Transverse colon (tissue), 4 donors: ENCODE data around the gene SLC2A11. TPM values are rescaled to one million over a fixed set of nuclear protein-coding genes. Genes with fewer than 3 reads are reported as not detected.
A peak's percentile ranks its signal among the peaks of the same experiment; 100 is the strongest.

ENCODE experiments used
- DNase-seq: peaks from one replicate; pipeline ENCODE4 v3.0.0-alpha.2; 2019
- H3K27ac ChIP-seq, 4 donors: fragments of 200-600 bp; sonication (generic); 2 replicates each; pipeline ENCODE4 v1.5.1; 2016 to 2018; ENCODE audit warnings: inconsistent platforms in 4 of 4
- H3K27me3 ChIP-seq: fragments of 200-600 bp; sonication (generic); 2 replicates; pipeline ENCODE4 v1.5.1; 2017; ENCODE audit warnings: inconsistent platforms
- H3K36me3 ChIP-seq, 4 donors: fragments of 200-600 bp; sonication (generic); 2 replicates each; pipeline ENCODE4 v1.5.1; 2017 to 2019; ENCODE audit warnings: inconsistent platforms in 4 of 4
- H3K4me1 ChIP-seq, 4 donors: fragments of 200-600 bp; sonication (generic); 2 replicates each; pipeline ENCODE4 v1.5.1; 2017 to 2020; ENCODE audit warnings: inconsistent platforms in 4 of 4
- H3K4me3 ChIP-seq, 4 donors: fragments of 200-600 bp; sonication (generic); 1 replicate in 1 of 4; 2 replicates in 3 of 4; pipeline versions ENCODE4 v1.5.1 to v1.6.1; 2017 to 2019; ENCODE audit warnings: inconsistent platforms in 4 of 4
- H3K9me3 ChIP-seq, 2 donors: fragments of 200-600 bp; sonication (generic); 2 replicates each; pipeline ENCODE4 v1.5.1; 2017 to 2019; ENCODE audit warnings: inconsistent platforms in 2 of 2
- EP300 ChIP-seq: sonication (generic); formaldehyde crosslinking; IDR thresholded peaks from one replicate; pipeline ENCODE4 v1.6.1; 2017; ENCODE audit warnings: antibody characterized with exemption, low read depth
- POLR2A ChIP-seq: fragments of 450-650 bp; IDR thresholded peaks from one replicate; pipeline ENCODE4 v1.6.1; 2016; ENCODE audit warnings: antibody characterized with exemption, mild to moderate bottlenecking, moderate library complexity
- POLR2AphosphoS5 ChIP-seq, 3 donors: sonication (generic); formaldehyde crosslinking; IDR thresholded peaks; one replicate each; pipeline ENCODE4 v1.6.1; 2016; ENCODE audit warnings: antibody characterized with exemption in 3 of 3
- WGBS, 2 donors: methylation state at CpG; one replicate each; pipeline ENCODE4 v1.1.5; 2018; ENCODE audit warnings: low coverage in 1 of 2; 5-methylcytosine and 5-hydroxymethylcytosine counted together
- in situ Hi-C, 4 donors: fragments of 200-750 bp; cut with MboI; loops; one replicate each; pipeline versions ENCODE4 v1.15.0 to v1.15.1; 2017; ENCODE audit warnings: low sequenced_read_pairs in 3 of 4, low pct_ligation_motif_present in 1 of 4, low pct_unique_long_range_greater_than_20kb in 1 of 4
- intact Hi-C: fragments of 100-400 bp; cut with DNase I; formaldehyde crosslinking; loops from one replicate; pipeline ENCODE4 v1.15.1; 2023; ENCODE audit warnings: low total_unique reads
- total RNA-seq, 4 donors: library from RNA; depleted of rRNA; stranded (reverse); fragments of >200 nt; gene quantifications; one replicate each; pipeline ENCODE4 v1.1.0, GENCODE V29; 2016
- TF ChIP-seq, protein P1 (sequence below), 5 experiments: fragments of 200-600 bp in 3 of 5; fragments of 450-650 bp in 2 of 5; sonication (generic) in 3 of 5; IDR thresholded peaks; 1 replicate in 2 of 5; 2 replicates in 3 of 5; pipeline ENCODE4 v1.5.1; 2016 to 2017; ENCODE audit warnings: antibody characterized with exemption in 5 of 5, inconsistent platforms in 3 of 5, mild to moderate bottlenecking in 2 of 5, moderate library complexity in 1 of 5

The SLC2A11 gene
- total RNA-seq, 4 donors from 2014 or later, result 6.0 to 27.4 (median 13.2) TPM

DNA sequence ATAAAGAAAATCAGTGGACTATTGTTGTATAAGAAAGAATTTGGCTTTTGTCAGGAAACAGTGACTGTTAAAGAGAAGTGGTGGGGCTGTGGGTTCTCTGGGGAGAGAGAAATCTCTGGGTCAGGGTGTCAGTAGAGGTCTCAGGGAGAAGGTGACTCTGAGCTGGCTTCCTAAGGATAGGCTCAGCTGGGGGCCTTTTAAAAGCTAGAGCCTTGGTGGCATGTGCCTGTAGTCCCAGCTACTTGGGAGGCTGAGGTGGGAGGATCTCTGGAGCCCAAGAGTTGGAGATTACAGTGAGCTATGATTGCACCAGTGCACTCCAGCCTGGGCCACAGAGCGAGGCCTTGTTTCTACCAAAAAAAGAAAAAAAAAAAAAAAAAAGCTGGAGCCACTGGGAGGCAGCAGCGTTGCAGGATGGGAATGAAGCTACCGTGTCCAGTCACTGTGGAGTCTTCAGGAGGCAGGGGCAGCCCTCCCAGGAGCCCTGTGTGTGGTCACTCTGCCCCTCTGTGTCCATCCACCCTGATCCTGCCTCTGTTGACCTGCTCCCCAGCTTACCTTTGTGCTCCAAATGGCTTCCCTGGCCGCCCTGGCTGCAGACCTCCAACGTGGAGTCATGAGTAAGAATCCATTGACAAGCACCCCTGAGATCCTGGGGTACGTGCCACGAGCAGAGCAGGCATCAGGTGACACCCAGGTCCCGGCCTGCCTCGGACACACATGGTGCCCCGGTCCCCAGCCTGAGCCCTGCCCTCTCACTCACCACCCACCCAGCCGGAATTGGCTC lies 31.1 kb downstream of the SLC2A11 start:
- TF ChIP-seq POLR2AphosphoS5 (IDR thresholded peaks at IDR 0.05), result no peak
- TF ChIP-seq POLR2A, result no peak
- TF ChIP-seq, protein P1, sequence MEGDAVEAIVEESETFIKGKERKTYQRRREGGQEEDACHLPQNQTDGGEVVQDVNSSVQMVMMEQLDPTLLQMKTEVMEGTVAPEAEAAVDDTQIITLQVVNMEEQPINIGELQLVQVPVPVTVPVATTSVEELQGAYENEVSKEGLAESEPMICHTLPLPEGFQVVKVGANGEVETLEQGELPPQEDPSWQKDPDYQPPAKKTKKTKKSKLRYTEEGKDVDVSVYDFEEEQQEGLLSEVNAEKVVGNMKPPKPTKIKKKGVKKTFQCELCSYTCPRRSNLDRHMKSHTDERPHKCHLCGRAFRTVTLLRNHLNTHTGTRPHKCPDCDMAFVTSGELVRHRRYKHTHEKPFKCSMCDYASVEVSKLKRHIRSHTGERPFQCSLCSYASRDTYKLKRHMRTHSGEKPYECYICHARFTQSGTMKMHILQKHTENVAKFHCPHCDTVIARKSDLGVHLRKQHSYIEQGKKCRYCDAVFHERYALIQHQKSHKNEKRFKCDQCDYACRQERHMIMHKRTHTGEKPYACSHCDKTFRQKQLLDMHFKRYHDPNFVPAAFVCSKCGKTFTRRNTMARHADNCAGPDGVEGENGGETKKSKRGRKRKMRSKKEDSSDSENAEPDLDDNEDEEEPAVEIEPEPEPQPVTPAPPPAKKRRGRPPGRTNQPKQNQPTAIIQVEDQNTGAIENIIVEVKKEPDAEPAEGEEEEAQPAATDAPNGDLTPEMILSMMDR (IDR thresholded peaks at IDR 0.05), result no peak
- no peak for TF ChIP-seq EP300
- Histone ChIP-seq H3K9me3 (no peaks in the 10 kb centered on the region), H3K27me3 (no peaks in the 10 kb centered on the region), H3K27ac (peak overlapping the region; percentile 9 to 53 (median 18)), H3K36me3 (no peaks in the 10 kb centered on the region), H3K4me1 (peaks cover 0 to 7% (median 5%) of the 10 kb centered on the region in 4 donors), H3K4me3 (no peak overlapping the region)
- in situ Hi-C loops (no loop called here), intact Hi-C loops (no loop called here)
- DNase-seq, result no peak
- WGBS, 2 donors, result 73% methylated on average over 11 of the region's 11 CpGs; no CpG with 5 or more reads in 1 of the 2 donors

DNA sequence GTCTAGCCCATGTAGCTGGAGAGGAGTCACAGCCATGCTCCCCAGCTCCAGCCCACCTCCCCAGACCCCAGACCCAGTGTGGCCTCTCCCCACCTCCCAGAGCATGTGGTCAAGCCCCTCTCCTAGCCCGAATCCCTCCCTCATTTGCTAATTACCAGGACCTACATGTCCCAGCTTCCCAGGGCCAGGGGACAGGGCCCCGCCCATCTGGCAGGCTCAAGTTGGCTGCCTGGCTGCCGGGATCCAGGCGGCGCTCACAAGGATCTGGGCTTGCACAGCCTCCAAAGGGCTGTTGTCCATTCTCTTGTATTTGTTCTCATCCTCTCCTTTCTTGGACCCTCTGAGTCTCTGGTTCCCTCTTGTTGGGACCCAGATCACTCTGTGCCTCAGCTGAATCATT lies 31.9 kb downstream of the SLC2A11 start:
- DNase-seq, result no peak
- Histone ChIP-seq H3K9me3 (no peaks in the 10 kb centered on the region), H3K27ac (no peak overlapping the region), H3K27me3 (no peaks in the 10 kb centered on the region), H3K4me3 (no peak overlapping the region), H3K36me3 (no peaks in the 10 kb centered on the region), H3K4me1 (peaks cover 0 to 10% (median 6%) of the 10 kb centered on the region in 4 donors)
- TF ChIP-seq POLR2AphosphoS5 (IDR thresholded peaks at IDR 0.05) (no peak), EP300 (no peak), POLR2A (no peak)
- TF ChIP-seq, protein P1 (IDR thresholded peaks at IDR 0.05), result no peak
- intact Hi-C loops (no loop called here), in situ Hi-C loops (no loop called here)
- 59% methylated on average over 5 of the region's 5 CpGs; no CpG with 5 or more reads in 1 of the 2 donors for WGBS, 2 donors

DNA sequence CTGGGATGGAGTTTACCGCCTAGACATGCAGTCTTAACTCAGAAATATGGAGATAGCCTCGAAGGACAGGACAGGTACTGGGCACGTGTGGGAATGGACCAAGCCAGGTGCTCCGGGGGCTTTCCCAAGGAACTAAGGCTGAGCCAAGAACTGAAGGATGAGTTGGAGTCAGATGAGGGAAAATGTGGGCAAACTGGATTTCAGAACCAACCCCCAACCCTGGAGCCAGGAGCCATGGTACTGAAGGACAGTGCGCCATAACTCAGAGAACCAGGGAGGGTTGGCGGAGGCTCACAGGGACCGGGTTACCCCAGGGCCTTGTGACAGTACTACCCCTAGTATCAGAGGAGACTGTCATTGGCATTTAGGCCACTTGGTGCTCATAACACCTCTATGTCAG lies 34.1 kb downstream of the SLC2A11 start:
- in situ Hi-C loops, result no loop called here
- 81 to 100% methylated on average over 3 to 7 of the region's 7 CpGs for WGBS, 2 donors
- TF ChIP-seq EP300 (no peak), POLR2AphosphoS5 (IDR thresholded peaks at IDR 0.05) (no peak), POLR2A (no peak)
- TF ChIP-seq, protein P1 (IDR thresholded peaks at IDR 0.05), result no peak
- intact Hi-C loops, result no loop called here
- Histone ChIP-seq H3K27me3 (no peaks in the 10 kb centered on the region), H3K4me1 (peaks cover 4 to 27% (median 20%) of the 10 kb centered on the region in 4 donors), H3K27ac (no peak overlapping the region), H3K4me3 (no peak overlapping the region), H3K36me3 (peaks cover 0 to 11% (median 0%) of the 10 kb centered on the region in 4 donors), H3K9me3 (no peaks in the 10 kb centered on the region)
- DNase-seq, result no peak

DNA sequence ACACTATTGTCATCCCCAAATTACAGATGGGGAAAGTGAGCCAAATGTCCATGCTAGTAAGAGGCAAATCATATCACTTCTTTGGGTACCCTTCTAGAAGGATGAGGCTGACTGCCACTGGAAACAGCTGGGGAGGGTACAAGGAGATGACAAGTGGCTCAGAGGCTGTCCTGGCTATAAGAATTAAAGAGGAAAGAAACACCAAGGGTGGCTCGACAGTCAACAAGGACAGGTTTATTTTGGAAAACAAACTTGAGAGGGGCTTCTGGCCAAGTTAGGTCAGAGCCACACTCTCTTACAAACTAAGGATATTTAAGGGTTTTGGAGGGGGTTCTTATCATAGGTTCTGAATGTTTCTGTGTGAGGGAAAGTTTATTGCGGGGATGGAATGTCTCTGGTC lies 34.5 kb downstream of the SLC2A11 start:
- no peak for DNase-seq
- in situ Hi-C loops, result no loop called here
- Histone ChIP-seq H3K9me3 (no peaks in the 10 kb centered on the region), H3K4me1 (peaks cover 4 to 27% (median 20%) of the 10 kb centered on the region in 4 donors), H3K27ac (no peak overlapping the region), H3K27me3 (no peaks in the 10 kb centered on the region), H3K36me3 (peaks cover 0 to 11% (median 0%) of the 10 kb centered on the region in 4 donors), H3K4me3 (no peak overlapping the region)
- TF ChIP-seq, protein P1 (IDR thresholded peaks at IDR 0.05), result no peak
- no peak for TF ChIP-seq EP300
- TF ChIP-seq POLR2A, result no peak
- TF ChIP-seq POLR2AphosphoS5 (IDR thresholded peaks at IDR 0.05), result no peak
- intact Hi-C loops, result no loop called here
- 96% methylated on average over 2 of the region's 2 CpGs; no CpG with 5 or more reads in 1 of the 2 donors for WGBS, 2 donors
